Suprapubic skin (tissue), 4 donors: ENCODE measurements around the gene PLXNA4. TPM values are rescaled to one million over a fixed set of nuclear protein-coding genes. Genes with fewer than 3 reads are reported as not detected.

Experiments
- DNase-seq, 2 donors: peaks; one replicate each; pipeline ENCODE4 v3.0.0-alpha.2; 2019; ENCODE audit warnings: low spot score in 2 of 2
- H3K27ac ChIP-seq: fragments of 200-600 bp; sonication (generic); one replicate; pipeline ENCODE4 v1.5.1; 2019
- H3K27me3 ChIP-seq: fragments of 200-600 bp; sonication (generic); one replicate; pipeline ENCODE4 v1.5.1; 2019
- H3K36me3 ChIP-seq: fragments of 200-600 bp; sonication (generic); one replicate; pipeline ENCODE4 v1.5.1; 2019
- H3K4me1 ChIP-seq: fragments of 200-600 bp; sonication (generic); one replicate; pipeline ENCODE4 v1.5.1; 2019
- H3K4me3 ChIP-seq: fragments of 200-600 bp; sonication (generic); one replicate; pipeline ENCODE4 v1.5.1; 2019; ENCODE audit warnings: mild to moderate bottlenecking
- H3K9me3 ChIP-seq: fragments of 200-600 bp; sonication (generic); one replicate; pipeline ENCODE4 v1.5.1; 2019
- EP300 ChIP-seq: sonication (generic); formaldehyde crosslinking; IDR thresholded peaks from one replicate; pipeline ENCODE4 v1.6.1; 2017; ENCODE audit warnings: antibody characterized with exemption
- POLR2A ChIP-seq, 2 donors: fragments of 450-650 bp; IDR thresholded peaks; one replicate each; pipeline ENCODE4 v1.6.1; 2017; ENCODE audit warnings: antibody characterized with exemption in 2 of 2, mild to moderate bottlenecking in 2 of 2, moderate library complexity in 2 of 2
- POLR2AphosphoS5 ChIP-seq, 3 donors: sonication (generic); formaldehyde crosslinking; IDR thresholded peaks; one replicate each; pipeline ENCODE4 v1.6.1; 2017; ENCODE audit warnings: antibody characterized with exemption in 3 of 3
- WGBS: methylation state at CpG from one replicate; pipeline ENCODE4 v1.1.5; 2018; 5-methylcytosine and 5-hydroxymethylcytosine counted together
- total RNA-seq, 4 donors: library from RNA; depleted of rRNA; stranded (reverse); fragments of >200 nt; gene quantifications; one replicate each; pipeline ENCODE4 v1.1.0, GENCODE V29; 2016
- TF ChIP-seq, protein P1 (sequence below), 2 donors: fragments of 200-600 bp in 1 of 2; fragments of 450-650 bp in 1 of 2; sonication (generic) in 1 of 2; IDR thresholded peaks; one replicate each; pipeline ENCODE4 v1.5.1; 2016 to 2019; ENCODE audit warnings: antibody characterized with exemption in 2 of 2, mild to moderate bottlenecking in 1 of 2, moderate library complexity in 1 of 2

The PLXNA4 gene
- total RNA-seq, 4 donors from 2014 or later, result 5.4 to 10.7 (median 7.1) TPM

DNA sequence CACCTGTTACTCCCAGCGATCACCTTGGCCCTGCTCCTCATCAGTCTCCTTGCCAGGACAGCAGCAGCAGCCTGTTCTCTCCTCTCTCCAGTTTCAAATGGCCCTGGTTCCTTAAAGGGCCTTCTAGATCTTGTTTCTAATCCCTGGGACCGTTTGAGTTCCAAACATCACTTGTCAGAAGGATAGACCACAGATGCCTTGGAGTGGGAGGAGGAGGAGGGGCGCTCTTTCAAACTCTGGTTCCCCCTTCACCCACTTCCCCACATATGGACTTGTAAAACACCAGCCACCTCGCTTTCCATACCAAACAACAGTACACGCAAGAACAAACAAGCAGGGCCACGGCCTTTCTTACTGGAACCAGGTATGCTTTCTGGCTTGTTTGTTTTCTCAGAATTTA, 104.8 kb downstream of the PLXNA4 start:
- H3K4me3 ChIP-seq, result no peak overlapping the region
- no peaks in the 10 kb centered on the region for H3K9me3 ChIP-seq
- H3K27ac ChIP-seq, result no peak overlapping the region
- H3K36me3 ChIP-seq, result no peaks in the 10 kb centered on the region
- peaks cover 16% of the 10 kb centered on the region for H3K4me1 ChIP-seq
- 85% methylated on average over 6 of the region's 6 CpGs for WGBS
- no peak for DNase-seq
- TF ChIP-seq EP300 (no peak), POLR2A (IDR thresholded peaks at IDR 0.05) (no peak), POLR2AphosphoS5 (IDR thresholded peaks at IDR 0.05) (no peak)
- TF ChIP-seq, protein P1, sequence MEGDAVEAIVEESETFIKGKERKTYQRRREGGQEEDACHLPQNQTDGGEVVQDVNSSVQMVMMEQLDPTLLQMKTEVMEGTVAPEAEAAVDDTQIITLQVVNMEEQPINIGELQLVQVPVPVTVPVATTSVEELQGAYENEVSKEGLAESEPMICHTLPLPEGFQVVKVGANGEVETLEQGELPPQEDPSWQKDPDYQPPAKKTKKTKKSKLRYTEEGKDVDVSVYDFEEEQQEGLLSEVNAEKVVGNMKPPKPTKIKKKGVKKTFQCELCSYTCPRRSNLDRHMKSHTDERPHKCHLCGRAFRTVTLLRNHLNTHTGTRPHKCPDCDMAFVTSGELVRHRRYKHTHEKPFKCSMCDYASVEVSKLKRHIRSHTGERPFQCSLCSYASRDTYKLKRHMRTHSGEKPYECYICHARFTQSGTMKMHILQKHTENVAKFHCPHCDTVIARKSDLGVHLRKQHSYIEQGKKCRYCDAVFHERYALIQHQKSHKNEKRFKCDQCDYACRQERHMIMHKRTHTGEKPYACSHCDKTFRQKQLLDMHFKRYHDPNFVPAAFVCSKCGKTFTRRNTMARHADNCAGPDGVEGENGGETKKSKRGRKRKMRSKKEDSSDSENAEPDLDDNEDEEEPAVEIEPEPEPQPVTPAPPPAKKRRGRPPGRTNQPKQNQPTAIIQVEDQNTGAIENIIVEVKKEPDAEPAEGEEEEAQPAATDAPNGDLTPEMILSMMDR (IDR thresholded peaks at IDR 0.05), result no peak
- peaks cover 18% of the 10 kb centered on the region for H3K27me3 ChIP-seq

- no peaks in the 10 kb centered on the region for H3K9me3 ChIP-seq
- 83% methylated on average over 4 of the region's 4 CpGs for WGBS
- TF ChIP-seq POLR2A (IDR thresholded peaks at IDR 0.05) (no peak), POLR2AphosphoS5 (IDR thresholded peaks at IDR 0.05) (no peak), EP300 (no peak)
- TF ChIP-seq, protein P1 (IDR thresholded peaks at IDR 0.05), result no peak
These were observed 106.6 kb downstream of the PLXNA4 start for GRCh38 chr7:132469681-132470080.

GRCh38 chr7:132469264-132469663, 107.0 kb downstream of the PLXNA4 start:
- Histone ChIP-seq H3K27me3 (peaks cover 19% of the 10 kb centered on the region), H3K9me3 (no peaks in the 10 kb centered on the region), H3K4me1 (peaks cover 12% of the 10 kb centered on the region), H3K27ac (no peak overlapping the region), H3K36me3 (no peaks in the 10 kb centered on the region), H3K4me3 (no peak overlapping the region)
- no peak for TF ChIP-seq POLR2AphosphoS5 (IDR thresholded peaks at IDR 0.05)
- no peak for TF ChIP-seq POLR2A (IDR thresholded peaks at IDR 0.05)
- TF ChIP-seq EP300, result no peak
- TF ChIP-seq, protein P1 (IDR thresholded peaks at IDR 0.05), result no peak
- WGBS, result 0% methylated on average over 1 of the region's 1 CpG
- no peak for DNase-seq

More at GRCh38 chr7:132469681-132470080, 106.6 kb downstream of the PLXNA4 start:
- Histone ChIP-seq H3K27me3 (peaks cover 15% of the 10 kb centered on the region), H3K36me3 (no peaks in the 10 kb centered on the region), H3K27ac (no peak overlapping the region), H3K4me1 (peaks cover 12% of the 10 kb centered on the region), H3K4me3 (no peak overlapping the region)
- DNase-seq, result no peak

- peaks cover 10% of the 10 kb centered on the region for H3K27me3 ChIP-seq
- DNase-seq, result no peak
- H3K9me3 ChIP-seq, result no peaks in the 10 kb centered on the region
- WGBS, result 78% methylated on average over 6 of the region's 6 CpGs
- H3K36me3 ChIP-seq, result no peaks in the 10 kb centered on the region
- no peak overlapping the region for H3K27ac ChIP-seq
- no peaks in the 10 kb centered on the region for H3K4me1 ChIP-seq
- H3K4me3 ChIP-seq, result no peak overlapping the region
- TF ChIP-seq, protein P1 (IDR thresholded peaks at IDR 0.05), result no peak
These were observed 109.9 kb downstream of the PLXNA4 start for GRCh38 chr7:132466367-132466766.

DNA sequence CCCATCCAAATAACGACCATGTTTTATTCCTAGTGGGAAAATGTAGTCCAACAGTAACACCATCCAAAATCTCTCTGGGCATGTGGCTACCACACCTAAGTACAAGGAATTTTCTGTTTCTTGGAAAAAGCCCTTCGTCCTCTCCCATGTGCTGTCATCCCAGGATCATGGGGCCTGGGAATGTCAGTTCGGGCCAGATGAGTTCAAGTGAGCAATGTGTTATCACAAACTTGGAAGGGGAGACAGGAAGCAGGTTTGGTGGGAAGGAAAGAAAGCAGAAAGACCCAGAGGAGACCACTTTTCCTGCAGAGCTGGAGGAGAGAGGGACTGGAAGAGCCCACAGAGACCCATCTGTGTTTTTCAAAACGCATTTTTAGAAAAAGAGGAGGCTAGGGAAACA, 110.8 kb downstream of the PLXNA4 start:
- WGBS, result 71% methylated on average over 4 of the region's 4 CpGs
- H3K36me3 ChIP-seq, result no peaks in the 10 kb centered on the region
- H3K27me3 ChIP-seq, result peaks cover 10% of the 10 kb centered on the region
- TF ChIP-seq, protein P1 (IDR thresholded peaks at IDR 0.05), result no peak
- no peak for TF ChIP-seq POLR2AphosphoS5 (IDR thresholded peaks at IDR 0.05)
- no peak for TF ChIP-seq POLR2A (IDR thresholded peaks at IDR 0.05)
- TF ChIP-seq EP300, result no peak
- no peaks in the 10 kb centered on the region for H3K9me3 ChIP-seq
- no peak overlapping the region for H3K27ac ChIP-seq
- no peaks in the 10 kb centered on the region for H3K4me1 ChIP-seq
- DNase-seq, result no peak
- no peak overlapping the region for H3K4me3 ChIP-seq
